Effector memory CD8-positive, alpha-beta T cell (primary cell): Measurements from ENCODE around the gene ZNF319.

Source experiments
- ATAC-seq: fragments of 150-1000 bp; cut with Tn5 transposase; replicated peaks from 2 replicates; pipeline ENCODE4 v1.10.0; 2021; ENCODE audit warnings: mild to moderate bottlenecking, moderate library complexity
- DNase-seq, 3 experiments: peaks; one replicate each; pipeline ENCODE4 v3.0.0; 2021
- H3K27ac Mint-ChIP-seq, 2 donors: one replicate each; pipeline ENCODE4 v1.8.0; 2022; ENCODE audit warnings: mild to moderate bottlenecking in 2 of 2, mixed read lengths in 2 of 2, moderate library complexity in 2 of 2
- H3K27me3 Mint-ChIP-seq, 2 donors: one replicate each; pipeline ENCODE4 v1.8.0; 2022; ENCODE audit warnings: mixed read lengths in 2 of 2
- H3K36me3 Mint-ChIP-seq: one replicate; pipeline ENCODE4 v1.8.0; 2022; ENCODE audit warnings: mild to moderate bottlenecking, moderate library complexity, mixed read lengths; ENCODE audit not compliant: insufficient read depth
- H3K4me1 Mint-ChIP-seq, 2 donors: one replicate each; pipeline ENCODE4 v1.8.0; 2022; ENCODE audit warnings: low read depth in 2 of 2, mixed read lengths in 2 of 2
- H3K4me3 Mint-ChIP-seq, 2 donors: one replicate each; pipeline ENCODE4 v1.8.0; 2022; ENCODE audit warnings: mild to moderate bottlenecking in 2 of 2, mixed read lengths in 2 of 2, moderate library complexity in 2 of 2
- H3K9me3 Mint-ChIP-seq, 2 donors: one replicate each; pipeline ENCODE4 v1.8.0; 2022; ENCODE audit warnings: mixed read lengths in 2 of 2
- total RNA-seq, 9 experiments: gene quantifications; one replicate each; lab custom pipeline; 2026; lab: John Stamatoyannopoulos, UW

ZNF319 gene
- total RNA-seq, result 11.7 to 40.3 (median 17.7) reads per million in 9 experiments

GRCh38 chr16:57999971-58000705 is at the start of gene ZNF319:
Gene ZNF319, minus strand, starts transcription at chr16:58000672. Its CDS starts 2,407 bp downstream, at chr16:57998265.
- H3K4me1 Mint-ChIP-seq, result peaks cover 54 to 59% of the 10 kb centered on the region in 2 donors
- H3K27me3 Mint-ChIP-seq, result no peaks in the 10 kb centered on the region
- peak within 1 kb of the TSS; percentile 90 for H3K27ac Mint-ChIP-seq
- no peaks in the 10 kb centered on the region for H3K9me3 Mint-ChIP-seq
- peak within 1 kb of the TSS; percentile 90 to 92 for H3K4me3 Mint-ChIP-seq
- ATAC-seq (peak; percentile 10), DNase-seq (peak in 1 of 3 experiments; percentile 18)
- H3K36me3 Mint-ChIP-seq, result peaks cover 58% of the 10 kb centered on the region

GRCh38 chr16:58049232-58050185 is 49.0 kb upstream of the ZNF319 start:
- no peaks in the 10 kb centered on the region for H3K4me1 Mint-ChIP-seq
- DNase-seq, result no peak
- no peak for ATAC-seq
- no peak overlapping the region for H3K27ac Mint-ChIP-seq
- H3K9me3 Mint-ChIP-seq, result no peaks in the 10 kb centered on the region
- H3K27me3 Mint-ChIP-seq, result peaks cover 14 to 20% of the 10 kb centered on the region in 2 donors
- no peak overlapping the region for H3K4me3 Mint-ChIP-seq
- H3K36me3 Mint-ChIP-seq, result no peaks in the 10 kb centered on the region

- H3K36me3 Mint-ChIP-seq, result no peaks in the 10 kb centered on the region
- no peak overlapping the region for H3K27ac Mint-ChIP-seq
- no peaks in the 10 kb centered on the region for H3K9me3 Mint-ChIP-seq
- no peaks in the 10 kb centered on the region for H3K4me1 Mint-ChIP-seq
- H3K27me3 Mint-ChIP-seq, result peaks cover 14 to 20% of the 10 kb centered on the region in 2 donors
- ATAC-seq, result no peak
- H3K4me3 Mint-ChIP-seq, result no peak overlapping the region
- DNase-seq, result no peak
These were observed 48.2 kb upstream of the ZNF319 start for GRCh38 chr16:58048494-58049231.

GRCh38 chr16:58047557-58048348 is 47.3 kb upstream of the ZNF319 start:
- H3K27me3 Mint-ChIP-seq, result peaks cover 14 to 20% of the 10 kb centered on the region in 2 donors
- DNase-seq (no peak), ATAC-seq (no peak)
- H3K4me3 Mint-ChIP-seq, result no peak overlapping the region
- H3K4me1 Mint-ChIP-seq, result no peaks in the 10 kb centered on the region
- H3K9me3 Mint-ChIP-seq, result no peaks in the 10 kb centered on the region
- no peaks in the 10 kb centered on the region for H3K36me3 Mint-ChIP-seq
- no peak overlapping the region for H3K27ac Mint-ChIP-seq

GRCh38 chr16:58046936-58047335 is 46.5 kb upstream of the ZNF319 start:
- Mint-ChIP-seq H3K4me3 (no peak overlapping the region), H3K27ac (no peak overlapping the region), H3K9me3 (no peaks in the 10 kb centered on the region), H3K36me3 (no peaks in the 10 kb centered on the region), H3K4me1 (no peaks in the 10 kb centered on the region), H3K27me3 (peaks cover 14 to 20% of the 10 kb centered on the region in 2 donors)
- DNase-seq (no peak), ATAC-seq (no peak)

- Mint-ChIP-seq H3K9me3 (no peaks in the 10 kb centered on the region), H3K27me3 (peaks cover 14 to 17% of the 10 kb centered on the region in 2 donors), H3K36me3 (no peaks in the 10 kb centered on the region), H3K27ac (no peak overlapping the region), H3K4me3 (no peak overlapping the region), H3K4me1 (no peaks in the 10 kb centered on the region)
- ATAC-seq (no peak), DNase-seq (no peak)
These were observed 45.8 kb upstream of the ZNF319 start for GRCh38 chr16:58046054-58046881.

- Mint-ChIP-seq H3K36me3 (no peaks in the 10 kb centered on the region), H3K4me1 (no peaks in the 10 kb centered on the region), H3K27ac (no peak overlapping the region), H3K4me3 (no peak overlapping the region), H3K9me3 (no peaks in the 10 kb centered on the region), H3K27me3 (peaks cover 3 to 6% of the 10 kb centered on the region in 2 donors)
- no peak for ATAC-seq
- no peak for DNase-seq
These were observed 44.6 kb upstream of the ZNF319 start for GRCh38 chr16:58045096-58045495.

GRCh38 chr16:58044266-58045019 is 44.0 kb upstream of the ZNF319 start:
- H3K4me1 Mint-ChIP-seq, result no peaks in the 10 kb centered on the region
- H3K4me3 Mint-ChIP-seq, result no peak overlapping the region
- H3K9me3 Mint-ChIP-seq, result no peaks in the 10 kb centered on the region
- DNase-seq (no peak), ATAC-seq (no peak)
- H3K27me3 Mint-ChIP-seq, result no peaks in the 10 kb centered on the region
- no peak overlapping the region for H3K27ac Mint-ChIP-seq
- no peaks in the 10 kb centered on the region for H3K36me3 Mint-ChIP-seq

GRCh38 chr16:58043571-58044155 is 43.2 kb upstream of the ZNF319 start:
- H3K36me3 Mint-ChIP-seq, result no peaks in the 10 kb centered on the region
- no peak for ATAC-seq

GRCh38 chr16:58042886-58043515 is 42.5 kb upstream of the ZNF319 start:
- no peaks in the 10 kb centered on the region for H3K4me1 Mint-ChIP-seq
- H3K27ac Mint-ChIP-seq, result no peak overlapping the region
- H3K4me3 Mint-ChIP-seq, result no peak overlapping the region
- no peaks in the 10 kb centered on the region for H3K9me3 Mint-ChIP-seq
- DNase-seq (no peak), ATAC-seq (no peak)
- H3K36me3 Mint-ChIP-seq, result no peaks in the 10 kb centered on the region
- H3K27me3 Mint-ChIP-seq, result no peaks in the 10 kb centered on the region

More at GRCh38 chr16:58043571-58044155, 43.2 kb upstream of the ZNF319 start:
- DNase-seq, result no peak
- H3K27ac Mint-ChIP-seq, result no peak overlapping the region
- no peak overlapping the region for H3K4me3 Mint-ChIP-seq
- H3K4me1 Mint-ChIP-seq, result no peaks in the 10 kb centered on the region
- H3K9me3 Mint-ChIP-seq, result no peaks in the 10 kb centered on the region
- no peaks in the 10 kb centered on the region for H3K27me3 Mint-ChIP-seq
